NB4 (cell line): ENCODE results near the gene ACSL3.

Experiments
- DNase-seq: peaks from one replicate; pipeline ENCODE4 v3.0.0; 2010; ENCODE audit warnings: low read depth
- H3K4me3 ChIP-seq: one replicate; pipeline ENCODE4 v1.5.1; 2011; ENCODE audit warnings: mild to moderate bottlenecking, low read depth, low read length, moderate library complexity
- CTCF ChIP-seq: IDR thresholded peaks from one replicate; pipeline ENCODE4 v1.5.1; 2012; ENCODE audit warnings: low read depth, low read length
- MYC ChIP-seq: IDR thresholded peaks from 2 replicates; pipeline ENCODE4 v1.6.1; 2011; ENCODE audit warnings: low read depth, low read length
- POLR2A ChIP-seq: IDR thresholded peaks from 2 replicates; pipeline ENCODE4 v1.6.1; 2011; ENCODE audit warnings: mild to moderate bottlenecking; ENCODE audit not compliant: insufficient read length; ENCODE audit errors: extremely low read depth
- TF ChIP-seq, protein P1 (sequence below): IDR thresholded peaks from 2 replicates; pipeline ENCODE4 v1.6.1; 2011; ENCODE audit warnings: low read depth, low read length

Gene ACSL3

GRCh38 chr2:222955008-222955407, 94.2 kb downstream of the ACSL3 start:
- TF ChIP-seq MYC (no peak), POLR2A (no peak), CTCF (no peak)
- TF ChIP-seq, protein P1, sequence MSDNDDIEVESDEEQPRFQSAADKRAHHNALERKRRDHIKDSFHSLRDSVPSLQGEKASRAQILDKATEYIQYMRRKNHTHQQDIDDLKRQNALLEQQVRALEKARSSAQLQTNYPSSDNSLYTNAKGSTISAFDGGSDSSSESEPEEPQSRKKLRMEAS, result no peak
- DNase-seq, result peak; percentile 34
- H3K4me3 ChIP-seq, result no peak overlapping the region

DNA sequence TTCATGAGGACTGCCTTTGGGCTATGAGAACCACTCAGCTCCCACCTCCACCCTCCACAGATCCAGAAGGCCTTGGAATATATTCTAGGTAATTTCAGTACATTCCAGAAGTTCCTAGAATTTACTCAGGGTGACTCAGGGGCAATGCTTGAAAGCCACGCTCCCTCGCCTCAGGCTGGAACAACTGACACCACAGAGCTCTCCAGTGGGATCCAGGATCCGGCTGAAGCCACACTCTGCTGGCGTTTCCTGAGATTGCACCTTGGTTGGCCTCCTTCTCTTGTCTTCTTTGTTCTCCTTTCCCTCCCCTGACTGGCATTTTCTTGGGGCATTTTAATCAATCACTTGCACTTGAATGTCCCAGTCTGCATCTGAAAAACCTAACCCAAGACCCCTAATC, 98.5 kb downstream of the ACSL3 start:
- no peak overlapping the region for H3K4me3 ChIP-seq
- TF ChIP-seq MYC, result no peak
- TF ChIP-seq, protein P1, result no peak
- TF ChIP-seq CTCF, result no peak
- no peak for TF ChIP-seq POLR2A
- DNase-seq, result no peak

DNA sequence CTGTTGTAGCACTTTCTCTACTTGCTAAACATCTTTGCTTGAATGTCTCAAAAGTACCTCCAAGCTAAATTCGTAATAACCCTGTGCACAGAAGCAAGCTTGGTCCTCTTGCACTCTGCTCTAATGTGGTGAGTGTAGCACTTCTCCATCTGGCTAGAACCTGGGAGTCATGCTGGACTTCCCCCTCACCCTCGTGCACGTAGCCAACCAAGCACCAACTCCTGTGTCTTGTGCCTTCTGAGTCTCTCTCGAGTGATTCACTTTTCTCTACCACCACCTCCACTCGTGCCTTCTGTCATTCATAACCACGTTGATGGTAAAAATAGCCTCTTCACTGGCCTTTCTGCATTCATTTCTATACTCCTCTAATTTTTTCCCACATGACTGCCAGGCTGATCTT, 99.3 kb downstream of the ACSL3 start:
- no peak for TF ChIP-seq POLR2A
- TF ChIP-seq, protein P1, result no peak
- no peak for TF ChIP-seq CTCF
- TF ChIP-seq MYC, result no peak
- no peak overlapping the region for H3K4me3 ChIP-seq
- DNase-seq, result peak; percentile 24

DNA sequence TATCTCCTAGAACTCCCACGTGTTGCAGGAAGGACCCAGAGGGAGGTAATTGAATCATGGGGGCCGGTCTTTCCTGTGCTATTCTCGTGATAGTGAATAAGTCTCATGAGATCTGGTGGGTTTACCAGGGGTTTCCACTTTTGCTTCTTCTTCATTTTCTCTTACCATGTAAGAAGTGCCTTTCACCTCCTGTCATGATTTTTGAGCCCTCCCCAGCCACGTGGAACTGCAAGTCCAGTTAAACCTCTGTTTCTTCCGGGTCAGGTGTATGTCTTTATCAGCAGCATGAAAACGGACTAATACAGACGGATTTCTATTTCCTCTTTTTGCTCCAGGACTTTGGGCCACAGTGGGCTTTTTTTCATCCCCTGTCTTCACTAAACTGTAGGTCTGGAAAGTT, 102.8 kb downstream of the ACSL3 start:
- no peak overlapping the region for H3K4me3 ChIP-seq
- TF ChIP-seq CTCF, result no peak
- TF ChIP-seq POLR2A, result no peak
- TF ChIP-seq, protein P1, result no peak
- no peak for TF ChIP-seq MYC
- no peak for DNase-seq

GRCh38 chr2:222964376-222965031, 103.7 kb downstream of the ACSL3 start:
- TF ChIP-seq, protein P1, result no peak
- no peak for TF ChIP-seq POLR2A
- no peak for TF ChIP-seq CTCF
- no peak for DNase-seq

DNA sequence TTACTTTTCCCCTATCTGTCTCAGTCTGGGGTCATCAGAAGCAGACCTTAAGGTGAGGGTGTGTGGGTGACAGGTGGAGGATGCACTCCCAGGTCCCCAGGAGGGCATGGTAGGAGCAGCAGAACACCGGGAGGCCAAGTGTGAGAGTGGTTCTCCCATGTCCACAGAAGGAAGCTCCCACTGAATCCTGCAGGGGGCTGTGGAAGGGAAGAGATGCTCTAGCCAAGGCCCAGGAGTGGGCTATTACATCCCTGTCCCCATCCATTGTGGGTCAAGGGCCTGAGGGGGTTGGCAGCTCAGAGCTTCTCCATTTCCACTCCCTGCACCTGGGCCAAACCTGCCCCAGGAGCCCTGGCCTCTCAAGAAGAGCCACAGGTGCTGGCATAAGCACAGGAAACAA, 104.7 kb downstream of the ACSL3 start:
- DNase-seq, result no peak
- TF ChIP-seq, protein P1, result no peak
- TF ChIP-seq POLR2A (no peak), MYC (no peak), CTCF (no peak)

More at GRCh38 chr2:222964376-222965031, 103.7 kb downstream of the ACSL3 start:
- H3K4me3 ChIP-seq, result no peak overlapping the region

More for the DNA sequence above, 104.7 kb downstream of the ACSL3 start:
- H3K4me3 ChIP-seq, result no peak overlapping the region
